Gastroesophageal sphincter (tissue), 3 donors: ENCODE measurements around the gene PSMB2.

ENCODE experiments used
- POLR2AphosphoS5 ChIP-seq: sonication (generic); formaldehyde crosslinking; IDR thresholded peaks from one replicate; pipeline ENCODE4 v1.6.1; 2017; ENCODE audit warnings: antibody characterized with exemption
- TF ChIP-seq, protein P1 (sequence below), 4 experiments: fragments of 200-600 bp in 2 of 4; fragments of 450-650 bp in 2 of 4; sonication (generic) in 1 of 4; IDR thresholded peaks; one replicate each; pipeline ENCODE4 v1.5.1; 2017 to 2019; ENCODE audit warnings: antibody characterized with exemption in 4 of 4, mild to moderate bottlenecking in 2 of 4, moderate library complexity in 2 of 4

DNA sequence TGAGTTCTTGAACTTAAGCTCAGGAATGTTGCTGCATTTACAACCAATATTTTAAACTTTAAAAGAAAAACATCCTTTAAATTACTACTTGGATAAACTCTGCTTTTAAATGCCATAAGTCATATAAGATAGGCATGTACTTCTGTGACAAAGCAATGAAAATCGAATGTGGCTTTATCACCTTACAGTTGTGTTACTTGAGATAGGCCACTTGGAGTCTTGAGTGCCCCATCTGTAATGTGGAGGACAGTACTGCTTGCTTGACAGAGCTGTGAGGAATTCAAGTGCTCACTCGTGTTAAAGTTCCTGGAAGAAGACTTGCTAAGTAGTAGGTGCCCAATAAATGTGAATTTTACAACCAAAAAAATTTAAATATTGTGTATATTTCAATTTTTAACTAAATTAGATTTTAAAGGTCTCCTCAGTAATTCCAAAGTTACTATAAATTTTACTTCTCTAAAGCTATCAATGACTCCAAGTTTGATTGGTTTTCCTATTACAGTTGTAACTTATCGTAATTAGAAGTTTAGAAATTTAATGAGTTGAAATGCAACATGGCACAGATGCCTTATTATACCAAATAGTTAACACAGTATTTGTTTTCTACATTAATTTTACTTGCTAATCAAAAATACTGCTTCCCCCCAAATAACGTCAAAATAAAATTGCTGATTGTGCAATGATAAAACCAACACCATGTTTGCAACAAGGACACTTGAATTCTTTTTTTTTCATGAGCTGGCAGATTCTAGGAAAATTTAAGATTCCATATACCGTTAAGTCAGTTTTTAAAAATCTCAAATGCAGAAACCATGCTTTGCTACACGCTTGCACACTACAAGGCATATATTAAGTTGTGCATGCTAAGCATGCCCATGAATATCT, 21.8 kb downstream of the PSMB2 start:
- TF ChIP-seq, protein P1, sequence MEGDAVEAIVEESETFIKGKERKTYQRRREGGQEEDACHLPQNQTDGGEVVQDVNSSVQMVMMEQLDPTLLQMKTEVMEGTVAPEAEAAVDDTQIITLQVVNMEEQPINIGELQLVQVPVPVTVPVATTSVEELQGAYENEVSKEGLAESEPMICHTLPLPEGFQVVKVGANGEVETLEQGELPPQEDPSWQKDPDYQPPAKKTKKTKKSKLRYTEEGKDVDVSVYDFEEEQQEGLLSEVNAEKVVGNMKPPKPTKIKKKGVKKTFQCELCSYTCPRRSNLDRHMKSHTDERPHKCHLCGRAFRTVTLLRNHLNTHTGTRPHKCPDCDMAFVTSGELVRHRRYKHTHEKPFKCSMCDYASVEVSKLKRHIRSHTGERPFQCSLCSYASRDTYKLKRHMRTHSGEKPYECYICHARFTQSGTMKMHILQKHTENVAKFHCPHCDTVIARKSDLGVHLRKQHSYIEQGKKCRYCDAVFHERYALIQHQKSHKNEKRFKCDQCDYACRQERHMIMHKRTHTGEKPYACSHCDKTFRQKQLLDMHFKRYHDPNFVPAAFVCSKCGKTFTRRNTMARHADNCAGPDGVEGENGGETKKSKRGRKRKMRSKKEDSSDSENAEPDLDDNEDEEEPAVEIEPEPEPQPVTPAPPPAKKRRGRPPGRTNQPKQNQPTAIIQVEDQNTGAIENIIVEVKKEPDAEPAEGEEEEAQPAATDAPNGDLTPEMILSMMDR (IDR thresholded peaks at IDR 0.05): no peak
- no peak for TF ChIP-seq POLR2AphosphoS5
